IMR-90 (cell line): ENCODE measurements around the gene ALOX12. TPM values are rescaled to one million over a fixed set of nuclear protein-coding genes. Genes with fewer than 3 reads are reported as not detected.

Experiments used
- ATAC-seq: fragments of 200-7000 bp; cut with Tn5 transposase; 2 replicates; pipeline ENCODE4 v1.9.1; 2020; ENCODE audit warnings: low read depth, mild to moderate bottlenecking, moderate library complexity
- BruUV-seq: library from RNA; stranded (reverse); fragments of 400-500 nt; replicated peaks from 2 replicates; lab custom pipeline; 2021; lab: Mats Ljungman, UMichigan
- CTCF ChIA-PET: fragments of 300-600 bp; formaldehyde crosslinking; extraction: SDS; loops from one replicate; lab custom pipeline; 2021; ENCODE audit warnings: antibody characterized with exemption; lab: Yijun Ruan, JAX
- POLR2A ChIA-PET: fragments of 300-600 bp; sonication (Branson Sonifier 250); formaldehyde crosslinking; loops from one replicate; lab custom pipeline; 2022; ENCODE audit warnings: antibody characterized with exemption; ENCODE audit not compliant: unreplicated experiment; lab: Charles Lee
- DNase-seq: peaks from one replicate; pipeline ENCODE4 v3.0.0; 2013
- H2AFZ ChIP-seq: replicated peaks from 2 replicates; pipeline ENCODE3; 2013; ENCODE audit warnings: low read length, mild to moderate bottlenecking; ENCODE audit not compliant: poor library complexity
- H2AK5ac ChIP-seq: 2 replicates; pipeline ENCODE4 v1.6.1; 2013; ENCODE audit warnings: low read depth, low read length, inconsistent platforms
- H2AK9ac ChIP-seq: replicated peaks from 2 replicates; pipeline ENCODE3; 2013; ENCODE audit warnings: mild to moderate bottlenecking, low read depth, low read length, moderate library complexity; ENCODE audit not compliant: poor library complexity
- H2BK120ac ChIP-seq: 2 replicates; pipeline ENCODE4 v1.6.1; 2013; ENCODE audit warnings: low read depth, low read length, inconsistent platforms
- H2BK15ac ChIP-seq: 3 replicates; pipeline ENCODE4 v1.6.1; 2013; ENCODE audit warnings: low read depth, low read length, inconsistent platforms
- H2BK20ac ChIP-seq: 2 replicates; pipeline ENCODE4 v1.6.1; 2013; ENCODE audit warnings: low read depth, mild to moderate bottlenecking, inconsistent platforms, low read length, moderate library complexity
- H2BK5ac ChIP-seq: 2 replicates; pipeline ENCODE4 v1.6.1; 2013; ENCODE audit warnings: mild to moderate bottlenecking, low read depth, low read length, inconsistent platforms; ENCODE audit not compliant: poor library complexity, severe bottlenecking
- H3K14ac ChIP-seq: replicated peaks from 2 replicates; pipeline ENCODE4 v1.6.1; 2013; ENCODE audit warnings: low read depth, low read length, inconsistent platforms
- H3K18ac ChIP-seq: 2 replicates; pipeline ENCODE4 v1.6.1; 2013; ENCODE audit warnings: low read depth, low read length, control low read depth
- H3K23ac ChIP-seq: 2 replicates; pipeline ENCODE4 v1.6.1; 2013; ENCODE audit warnings: low read depth, low read length, inconsistent platforms
- H3K27ac ChIP-seq: 2 replicates; pipeline ENCODE4 v1.5.1; 2013; ENCODE audit warnings: mild to moderate bottlenecking, control low read depth, low read length; ENCODE audit not compliant: insufficient read depth
- H3K27me3 ChIP-seq: 2 replicates; pipeline ENCODE4 v1.6.1; 2013; ENCODE audit warnings: low read length; ENCODE audit not compliant: control insufficient read depth, insufficient read depth
- H3K36me3 ChIP-seq: 2 replicates; pipeline ENCODE4 v1.6.1; 2013; ENCODE audit warnings: low read length, mixed read lengths; ENCODE audit not compliant: control insufficient read depth, insufficient read depth
- H3K4ac ChIP-seq: 2 replicates; pipeline ENCODE4 v1.6.1; 2013; ENCODE audit warnings: low read depth, low read length, inconsistent platforms
- H3K4me1 ChIP-seq: 2 replicates; pipeline ENCODE4 v1.6.1; 2013; ENCODE audit warnings: low read length, mixed read lengths; ENCODE audit not compliant: control insufficient read depth, insufficient read depth
- H3K4me2 ChIP-seq: 2 replicates; pipeline ENCODE4 v1.6.1; 2013; ENCODE audit warnings: low read depth, mild to moderate bottlenecking, control low read depth, low read length, moderate library complexity
- H3K4me3 ChIP-seq: 2 replicates; pipeline ENCODE4 v1.5.1; 2013; ENCODE audit warnings: low read depth, mild to moderate bottlenecking, control low read depth, low read length, moderate library complexity; ENCODE audit not compliant: insufficient read depth
- H3K56ac ChIP-seq: 2 replicates; pipeline ENCODE4 v1.6.1; 2013; ENCODE audit warnings: low read length, inconsistent platforms; ENCODE audit not compliant: insufficient read depth; ENCODE audit errors: extremely low read depth
- H3K79me1 ChIP-seq, 2 experiments: 2 replicates each; pipeline ENCODE4 v1.6.1; 2013; ENCODE audit warnings: low read length in 2 of 2, inconsistent platforms in 1 of 2, low read depth in 1 of 2
- H3K9ac ChIP-seq: 2 replicates; pipeline ENCODE4 v1.6.1; 2013; ENCODE audit warnings: low read depth, low read length, control low read depth
- H3K9me1 ChIP-seq: 2 replicates; pipeline ENCODE4 v1.6.1; 2013; ENCODE audit warnings: low read length, inconsistent platforms; ENCODE audit not compliant: insufficient read depth
- H3K9me3 ChIP-seq: 2 replicates; pipeline ENCODE4 v1.6.1; 2013; ENCODE audit warnings: low read length; ENCODE audit not compliant: control insufficient read depth, insufficient read depth
- H4K20me1 ChIP-seq: 2 replicates; pipeline ENCODE4 v1.6.1; 2013; ENCODE audit warnings: low read length, inconsistent platforms; ENCODE audit not compliant: insufficient read depth
- H4K5ac ChIP-seq: 2 replicates; pipeline ENCODE4 v1.6.1; 2013; ENCODE audit warnings: mild to moderate bottlenecking, low read depth, low read length, control low read depth
- H4K8ac ChIP-seq, 2 experiments: 2 replicates each; pipeline ENCODE4 v1.6.1; 2013; ENCODE audit warnings: low read depth in 2 of 2, low read length in 2 of 2, control low read depth in 1 of 2, inconsistent platforms in 1 of 2
- H4K91ac ChIP-seq: 2 replicates; pipeline ENCODE4 v1.6.1; 2013; ENCODE audit warnings: low read depth, low read length, inconsistent platforms; ENCODE audit not compliant: insufficient read depth
- MAFK ChIP-seq: IDR thresholded peaks from 2 replicates; pipeline ENCODE4 v1.6.1; 2012; ENCODE audit warnings: low read depth, low read length, improper control_type of control experiment
- WGBS, 2 experiments: methylation state at CpG; one replicate each; pipeline versions ENCODE4 v1.1.5 to v1.1.7; 2013; ENCODE audit warnings: missing lambda C conversion rate in 2 of 2; ENCODE audit not compliant: insufficient read length in 1 of 2; ENCODE audit errors: extremely low coverage in 2 of 2; 5-methylcytosine and 5-hydroxymethylcytosine counted together
- dilution Hi-C: fragments of 300-500 bp; cut with HindIII; formaldehyde crosslinking; loops from one replicate; pipeline ENCODE4 v1.14.3; 2018; ENCODE audit warnings: low sequenced_read_pairs; ENCODE audit not compliant: unreplicated experiment
- in situ Hi-C: fragments of 300-500 bp; cut with MboI; formaldehyde crosslinking; loops from 3 replicates; pipeline ENCODE4 v1.14.3; 2019; ENCODE audit warnings: low sequenced_read_pairs, inconsistent platforms, mixed read lengths
- intact Hi-C: fragments of 100-400 bp; cut with micrococcal nuclease; formaldehyde crosslinking; loops from 2 replicates; pipeline ENCODE4 v1.10.0; 2022
- polyA plus RNA-seq, 3 experiments: library from polyadenylated mRNA; depleted of rRNA; stranded (reverse); fragments of >200 nt; gene quantifications; 2 replicates each; pipeline ENCODE4 v1.2.3, GENCODE V29; 2012; ENCODE audit warnings: low replicate concordance in 1 of 3
- total RNA-seq: library from RNA; depleted of rRNA; stranded (reverse); fragments of >200 nt; gene quantifications from 2 replicates; pipeline ENCODE4 v1.2.3, GENCODE V29; 2012

Gene ALOX12
- total and polyA plus RNA-seq, 2 of the 4 experiments (the other 2 are of a cell fraction): 0.03 TPM; not detected in 1

DNA sequence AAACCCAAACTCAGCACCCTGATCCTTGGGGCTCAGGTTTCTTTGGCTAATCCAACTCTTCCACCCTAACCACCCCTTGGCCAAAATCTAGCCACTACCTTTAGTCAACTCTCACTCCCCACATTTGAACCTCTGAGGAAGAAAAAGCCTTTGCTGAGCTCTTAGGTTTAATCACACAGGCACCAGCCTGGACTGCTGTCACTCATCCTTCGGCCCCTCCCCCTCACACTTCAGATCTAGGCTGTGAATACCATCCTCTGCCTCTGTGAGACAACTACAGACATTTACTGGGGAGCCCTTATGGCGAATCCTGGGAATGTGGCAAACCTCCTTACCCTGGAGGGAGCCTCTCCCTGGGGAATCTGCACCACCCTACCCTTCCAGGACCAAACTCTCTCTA is 11.3 kb downstream of the ALOX12 start:
- H2BK20ac ChIP-seq: no peak overlapping the region
- H3K4ac ChIP-seq: no peak overlapping the region
- in situ Hi-C loops: loop anchor here (5.0 kb wide), 1 partner anchor 95 kb away; no protein-coding TSS in a partner anchor
- ChIA-PET CTCF (interaction anchor here (1.2 kb wide), 1 partner anchor 96 kb away, joined by 4 read pairs; no protein-coding TSS in a partner anchor), POLR2A (no interaction called here)
- H3K9ac ChIP-seq: no peak overlapping the region
- no peak overlapping the region for H2AK9ac ChIP-seq
- H3K23ac ChIP-seq: no peak overlapping the region
- H3K36me3 ChIP-seq: peaks cover 14% of the 10 kb centered on the region
- H3K4me2 ChIP-seq: no peak overlapping the region
- no peak overlapping the region for H3K4me3 ChIP-seq
- TF ChIP-seq MAFK: no peak
- no peak overlapping the region for H2BK5ac ChIP-seq
- H3K9me1 ChIP-seq: no peaks in the 10 kb centered on the region
- H3K56ac ChIP-seq: no peak overlapping the region
- dilution Hi-C loops: no loop called here
- intact Hi-C loops: no loop called here
- DNase-seq (no peak), ATAC-seq (no peak)
- H3K79me1 ChIP-seq: peaks cover 26 to 78% of the 10 kb centered on the region in 2 experiments
- no peak overlapping the region for H2BK15ac ChIP-seq
- H2AFZ ChIP-seq: no peak overlapping the region
- H3K27ac ChIP-seq: no peak overlapping the region
- WGBS, 2 experiments: no CpG with 5 or more reads among the region's 2 CpGs
- no peak overlapping the region for H4K8ac ChIP-seq
- H3K9me3 ChIP-seq: no peaks in the 10 kb centered on the region
- H3K18ac ChIP-seq: no peak overlapping the region
- no peak overlapping the region for H4K91ac ChIP-seq
- H3K4me1 ChIP-seq: no peaks in the 10 kb centered on the region; the same call in 1 of the 2 replicates
- no peak overlapping the region for H4K5ac ChIP-seq
- H2BK120ac ChIP-seq: no peak overlapping the region
- H3K27me3 ChIP-seq: no peaks in the 10 kb centered on the region
- H3K14ac ChIP-seq: no peak overlapping the region
- BruUV-seq: no TSS peak
- H4K20me1 ChIP-seq: peaks cover 25% of the 10 kb centered on the region
- no peak overlapping the region for H2AK5ac ChIP-seq
